Astrocyte (in vitro differentiated cells and primary cell): Measurements from ENCODE around the gene GRB10. TPM values are rescaled to one million over a fixed set of nuclear protein-coding genes. Genes with fewer than 3 reads are reported as not detected.

Experiments used
- DNase-seq: peaks from one replicate; pipeline ENCODE4 v3.0.0-alpha.2; 2010; ENCODE audit warnings: low read depth
- FAIRE-seq: peaks from 2 replicates; lab custom pipeline; 2011; peaks lifted over from hg19 to GRCh38; lab: Jason Lieb, UNC
- H2AFZ ChIP-seq: 2 replicates; pipeline ENCODE4 v1.6.0; 2012; ENCODE audit warnings: low read depth, low read length, inconsistent platforms
- H3K27ac ChIP-seq: 2 replicates; pipeline ENCODE4 v1.5.1; 2011; ENCODE audit warnings: low read depth, low read length, inconsistent platforms
- H3K27me3 ChIP-seq: 2 replicates; pipeline ENCODE4 v1.6.0; 2011; ENCODE audit warnings: low read length, inconsistent platforms; ENCODE audit not compliant: insufficient read depth
- H3K36me3 ChIP-seq: 2 replicates; pipeline ENCODE4 v1.5.1; 2011; ENCODE audit warnings: low read length, inconsistent platforms; ENCODE audit not compliant: insufficient read depth
- H3K4me1 ChIP-seq: 2 replicates; pipeline ENCODE4 v1.5.1; 2011; ENCODE audit warnings: low read length, inconsistent platforms; ENCODE audit not compliant: insufficient read depth
- H3K4me2 ChIP-seq: 2 replicates; pipeline ENCODE4 v1.6.0; 2012; ENCODE audit warnings: low read length, inconsistent platforms
- H3K4me3 ChIP-seq: 2 replicates; pipeline ENCODE4 v1.5.1; 2011; ENCODE audit warnings: low read depth, mild to moderate bottlenecking, low read length, inconsistent platforms; ENCODE audit not compliant: insufficient read depth
- H3K79me2 ChIP-seq: 2 replicates; pipeline ENCODE4 v1.6.0; 2012; ENCODE audit warnings: mild to moderate bottlenecking, low read length, inconsistent platforms; ENCODE audit not compliant: insufficient read depth
- H3K9ac ChIP-seq: 2 replicates; pipeline ENCODE4 v1.6.0; 2012; ENCODE audit warnings: mild to moderate bottlenecking, low read length, inconsistent platforms
- H3K9me3 ChIP-seq: 2 replicates; pipeline ENCODE4 v1.5.1; 2012; ENCODE audit warnings: low read depth, mild to moderate bottlenecking, low read length, inconsistent platforms; ENCODE audit not compliant: insufficient read depth
- H4K20me1 ChIP-seq: 2 replicates; pipeline ENCODE4 v1.6.0; 2012; ENCODE audit warnings: low read length, inconsistent platforms; ENCODE audit not compliant: insufficient read depth
- H3K27ac Mint-ChIP-seq: one replicate; pipeline ENCODE4 v1.8.0; 2021; ENCODE audit warnings: mild to moderate bottlenecking, mixed read lengths; ENCODE audit not compliant: unreplicated experiment
- H3K27me3 Mint-ChIP-seq: one replicate; pipeline ENCODE4 v1.8.0; 2021; ENCODE audit warnings: low read depth, mixed read lengths; ENCODE audit not compliant: unreplicated experiment
- H3K36me3 Mint-ChIP-seq: one replicate; pipeline ENCODE4 v1.8.0; 2021; ENCODE audit warnings: low read depth, mixed read lengths; ENCODE audit not compliant: unreplicated experiment
- H3K4me1 Mint-ChIP-seq: one replicate; pipeline ENCODE4 v1.8.0; 2021; ENCODE audit warnings: low read depth, mixed read lengths; ENCODE audit not compliant: unreplicated experiment
- H3K4me3 Mint-ChIP-seq: one replicate; pipeline ENCODE4 v1.8.0; 2021; ENCODE audit warnings: mild to moderate bottlenecking, moderate library complexity, mixed read lengths; ENCODE audit not compliant: unreplicated experiment
- H3K9me3 Mint-ChIP-seq: one replicate; pipeline ENCODE4 v1.8.0; 2021; ENCODE audit warnings: mild to moderate bottlenecking, mixed read lengths; ENCODE audit not compliant: unreplicated experiment
- EZH2 ChIP-seq: IDR thresholded peaks from 2 replicates; pipeline ENCODE4 v1.6.1; 2012; ENCODE audit warnings: mild to moderate bottlenecking, low read length, inconsistent platforms; ENCODE audit not compliant: insufficient read depth
- total RNA-seq: library from RNA; stranded (reverse); gene quantifications from 2 replicates; pipeline ENCODE4 v1.2.1, GENCODE V29; 2021
- TF ChIP-seq, protein P1 (sequence below): IDR thresholded peaks from 2 replicates; pipeline ENCODE4 v1.5.1; 2011; ENCODE audit warnings: low read depth, mild to moderate bottlenecking, inconsistent platforms, low read length, moderate library complexity; ENCODE audit not compliant: insufficient read depth

The GRB10 gene
- total RNA-seq, 1 donor from 2014 or later = 81.9 TPM

DNA sequence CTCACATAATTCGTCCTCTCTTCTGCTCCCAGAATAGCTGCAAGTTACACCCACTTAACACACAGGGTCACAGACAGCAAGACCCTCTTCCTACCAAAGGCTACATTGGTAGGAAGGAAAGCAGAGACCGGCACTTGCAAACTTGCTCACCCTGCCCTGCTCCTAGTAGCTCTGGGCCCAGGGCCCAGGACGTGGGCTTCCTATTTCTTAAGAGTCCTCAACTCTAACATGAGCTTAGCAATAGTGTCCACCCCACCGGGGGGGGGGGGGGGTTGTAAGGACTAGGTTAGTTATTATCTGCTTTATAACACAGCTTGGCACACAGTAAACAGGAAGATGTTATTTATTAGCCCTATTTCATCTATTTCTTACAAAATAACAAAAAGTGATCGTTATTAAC is 106.6 kb downstream of the GRB10 start:
- no peak for DNase-seq
- H3K9me3 ChIP-seq = no peaks in the 10 kb centered on the region
- no peak for FAIRE-seq
- H3K27ac ChIP-seq = no peak overlapping the region
- no peak overlapping the region for H3K4me2 ChIP-seq
- H4K20me1 ChIP-seq = peaks cover 99% of the 10 kb centered on the region
- no peak overlapping the region for H3K9ac ChIP-seq
- Mint-ChIP-seq H3K4me1 (peaks cover 22% of the 10 kb centered on the region), H3K4me3 (no peak overlapping the region), H3K27me3 (no peaks in the 10 kb centered on the region), H3K9me3 (no peaks in the 10 kb centered on the region), H3K36me3 (peaks cover 36% of the 10 kb centered on the region), H3K27ac (no peak overlapping the region)
- peaks cover 97% of the 10 kb centered on the region for H3K79me2 ChIP-seq
- no peak overlapping the region for H3K4me3 ChIP-seq
- peaks cover 11% of the 10 kb centered on the region for H3K36me3 ChIP-seq
- no peaks in the 10 kb centered on the region for H3K4me1 ChIP-seq
- TF ChIP-seq EZH2 = no peak
- TF ChIP-seq, protein P1, sequence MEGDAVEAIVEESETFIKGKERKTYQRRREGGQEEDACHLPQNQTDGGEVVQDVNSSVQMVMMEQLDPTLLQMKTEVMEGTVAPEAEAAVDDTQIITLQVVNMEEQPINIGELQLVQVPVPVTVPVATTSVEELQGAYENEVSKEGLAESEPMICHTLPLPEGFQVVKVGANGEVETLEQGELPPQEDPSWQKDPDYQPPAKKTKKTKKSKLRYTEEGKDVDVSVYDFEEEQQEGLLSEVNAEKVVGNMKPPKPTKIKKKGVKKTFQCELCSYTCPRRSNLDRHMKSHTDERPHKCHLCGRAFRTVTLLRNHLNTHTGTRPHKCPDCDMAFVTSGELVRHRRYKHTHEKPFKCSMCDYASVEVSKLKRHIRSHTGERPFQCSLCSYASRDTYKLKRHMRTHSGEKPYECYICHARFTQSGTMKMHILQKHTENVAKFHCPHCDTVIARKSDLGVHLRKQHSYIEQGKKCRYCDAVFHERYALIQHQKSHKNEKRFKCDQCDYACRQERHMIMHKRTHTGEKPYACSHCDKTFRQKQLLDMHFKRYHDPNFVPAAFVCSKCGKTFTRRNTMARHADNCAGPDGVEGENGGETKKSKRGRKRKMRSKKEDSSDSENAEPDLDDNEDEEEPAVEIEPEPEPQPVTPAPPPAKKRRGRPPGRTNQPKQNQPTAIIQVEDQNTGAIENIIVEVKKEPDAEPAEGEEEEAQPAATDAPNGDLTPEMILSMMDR = no peak
- no peaks in the 10 kb centered on the region for H3K27me3 ChIP-seq
- H2AFZ ChIP-seq = no peak overlapping the region

DNA sequence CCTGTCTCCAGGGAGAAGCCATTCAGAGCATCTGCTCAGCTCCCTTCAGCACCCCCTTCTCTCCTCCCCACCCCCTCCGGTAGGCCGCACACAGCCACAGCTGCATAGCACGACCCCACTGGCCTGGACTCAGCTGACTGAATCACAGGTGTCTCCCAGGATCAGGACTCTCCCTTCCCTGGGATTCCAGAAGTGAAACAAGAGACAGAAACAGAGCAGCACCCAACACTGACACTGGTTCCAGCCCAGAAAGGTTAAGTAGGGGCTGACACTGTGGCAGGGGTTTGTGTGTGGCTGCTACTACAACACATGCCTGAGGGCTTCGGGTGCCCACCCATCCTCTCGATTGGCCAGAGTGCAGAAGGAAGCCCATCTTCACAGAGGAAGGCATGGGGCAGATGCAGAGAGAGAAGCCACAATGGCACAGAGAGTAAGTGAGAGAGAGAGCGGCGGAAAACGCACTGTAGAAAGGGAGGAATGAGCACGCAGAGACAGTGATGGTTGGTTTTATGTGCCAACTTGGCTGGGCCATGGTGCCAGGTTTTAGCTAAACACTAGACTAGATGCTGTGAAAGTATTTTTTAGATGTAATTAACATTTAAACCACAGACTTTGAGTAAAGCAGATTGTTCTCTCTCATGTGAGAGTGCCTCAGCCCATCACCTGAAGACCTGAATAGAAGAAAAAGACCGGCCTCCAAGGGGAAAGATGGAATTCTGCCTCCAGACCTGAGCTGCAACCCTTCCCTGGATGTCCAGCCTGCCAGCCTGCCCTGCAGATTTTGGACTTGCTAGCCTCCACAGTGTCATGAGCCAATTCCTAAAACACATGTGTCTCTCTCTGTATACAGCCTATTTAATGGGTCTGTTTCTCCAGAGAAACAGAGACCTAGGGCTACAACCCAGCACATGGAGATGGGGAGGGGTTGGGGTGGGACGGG is 107.5 kb downstream of the GRB10 start:
- Histone ChIP-seq H3K9me3 (no peaks in the 10 kb centered on the region), H2AFZ (no peak overlapping the region), H3K9ac (no peak overlapping the region), H3K27ac (no peak overlapping the region), H4K20me1 (peaks cover 99% of the 10 kb centered on the region), H3K4me3 (no peak overlapping the region), H3K4me1 (no peaks in the 10 kb centered on the region), H3K27me3 (no peaks in the 10 kb centered on the region), H3K36me3 (peaks cover 11% of the 10 kb centered on the region), H3K79me2 (peaks cover 97% of the 10 kb centered on the region), H3K4me2 (no peak overlapping the region)
- no peak for TF ChIP-seq EZH2
- TF ChIP-seq, protein P1 = no peak
- Mint-ChIP-seq H3K4me1 (peaks cover 22% of the 10 kb centered on the region), H3K36me3 (peaks cover 42% of the 10 kb centered on the region), H3K27ac (no peak overlapping the region), H3K4me3 (no peak overlapping the region), H3K27me3 (no peaks in the 10 kb centered on the region), H3K9me3 (peaks cover 5% of the 10 kb centered on the region)
- FAIRE-seq = no peak
- DNase-seq = no peak

DNA sequence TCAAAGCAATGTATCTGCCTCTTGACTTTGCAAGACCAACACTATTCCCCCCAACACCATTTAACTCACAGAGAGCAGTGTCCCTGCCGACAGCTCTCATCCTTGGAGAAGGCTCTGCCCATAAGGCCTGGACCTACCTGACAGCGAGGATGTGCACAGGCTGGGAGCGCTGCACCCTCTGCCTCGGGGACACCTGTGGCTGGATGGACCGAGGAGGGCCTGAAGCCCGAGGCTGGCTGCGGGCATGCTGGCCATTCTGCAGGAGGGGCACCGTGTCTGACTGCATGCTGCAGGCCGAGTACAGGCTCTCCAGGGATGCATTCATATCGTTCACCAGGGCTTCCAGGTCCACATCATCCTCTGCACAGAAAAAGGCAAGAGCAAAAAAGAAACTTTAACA is 108.4 kb downstream of the GRB10 start:
- peaks cover 97% of the 10 kb centered on the region for H3K79me2 ChIP-seq
- no peaks in the 10 kb centered on the region for H3K27me3 ChIP-seq
- Mint-ChIP-seq H3K4me3 (no peak overlapping the region), H3K36me3 (peaks cover 50% of the 10 kb centered on the region), H3K4me1 (peaks cover 22% of the 10 kb centered on the region), H3K9me3 (peaks cover 5% of the 10 kb centered on the region), H3K27ac (no peak overlapping the region), H3K27me3 (no peaks in the 10 kb centered on the region)
- no peak overlapping the region for H3K4me2 ChIP-seq
- H4K20me1 ChIP-seq = peaks cover 99% of the 10 kb centered on the region
- peaks cover 17% of the 10 kb centered on the region for H3K36me3 ChIP-seq
- H3K27ac ChIP-seq = no peak overlapping the region
- no peak overlapping the region for H3K4me3 ChIP-seq
- H3K9ac ChIP-seq = no peak overlapping the region
- no peaks in the 10 kb centered on the region for H3K4me1 ChIP-seq
- no peak for FAIRE-seq
- TF ChIP-seq, protein P1 = no peak
- TF ChIP-seq EZH2 = no peak
- no peak overlapping the region for H2AFZ ChIP-seq
- H3K9me3 ChIP-seq = no peaks in the 10 kb centered on the region
- DNase-seq = no peak
